OCI-LY7 (cell line): ENCODE measurements around the gene PA2G4.

Source experiments
- CTCF ChIP-seq: fragments of 200-600 bp; sonication (generic); conservative IDR thresholded peaks from 2 replicates; pipeline ENCODE4 v1.5.1; 2014; ENCODE audit warnings: mild to moderate bottlenecking, antibody characterized with exemption, low read length, moderate library complexity, mixed read lengths
- EZH2phosphoT487 ChIP-seq: fragments of 200-600 bp; sonication (generic); IDR thresholded peaks from 2 replicates; pipeline ENCODE4 v1.6.1; 2018; ENCODE audit warnings: low read depth, borderline replicate concordance, mild to moderate bottlenecking, mixed run types, antibody characterized with exemption, low read length, moderate library complexity, mixed read lengths

GRCh38 chr12:56120158-56120846 lies 15.9 kb downstream of the PA2G4 start:
- TF ChIP-seq CTCF (no peak), EZH2phosphoT487 (no peak)
